Osteocyte (in vitro differentiated cells): ENCODE measurements around the gene CCNY. TPM values are rescaled to one million over a fixed set of nuclear protein-coding genes. Genes with fewer than 3 reads are reported as not detected.

Experiments
- DNase-seq: peaks from one replicate; pipeline ENCODE4 v3.0.0; 2021; ENCODE audit warnings: mixed read lengths; ENCODE audit not compliant: unreplicated experiment; ENCODE audit errors: extremely low spot score
- H3K27ac Mint-ChIP-seq: one replicate; pipeline ENCODE4 v1.8.0; 2021; ENCODE audit warnings: mild to moderate bottlenecking, mixed read lengths; ENCODE audit not compliant: unreplicated experiment
- H3K27me3 Mint-ChIP-seq: one replicate; pipeline ENCODE4 v1.8.0; 2021; ENCODE audit warnings: mixed read lengths; ENCODE audit not compliant: unreplicated experiment
- H3K36me3 Mint-ChIP-seq: one replicate; pipeline ENCODE4 v1.8.0; 2021; ENCODE audit warnings: mixed read lengths; ENCODE audit not compliant: unreplicated experiment
- H3K4me1 Mint-ChIP-seq: one replicate; pipeline ENCODE4 v1.8.0; 2021; ENCODE audit warnings: mixed read lengths; ENCODE audit not compliant: unreplicated experiment
- H3K4me3 Mint-ChIP-seq: one replicate; pipeline ENCODE4 v1.8.0; 2021; ENCODE audit warnings: mild to moderate bottlenecking, moderate library complexity, mixed read lengths; ENCODE audit not compliant: unreplicated experiment
- H3K9me3 Mint-ChIP-seq: one replicate; pipeline ENCODE4 v1.8.0; 2021; ENCODE audit warnings: mixed read lengths; ENCODE audit not compliant: unreplicated experiment
- CTCF ChIP-seq: fragments of 200-600 bp; sonication (generic); IDR thresholded peaks from 2 replicates; pipeline ENCODE4 v1.5.0; 2021; ENCODE audit warnings: antibody characterized with exemption, mild to moderate bottlenecking, moderate library complexity
- total RNA-seq: library from RNA; stranded (reverse); gene quantifications from 2 replicates; pipeline ENCODE4 v1.2.1, GENCODE V29; 2021

The CCNY gene
- total RNA-seq, 1 donor from 2014 or later = 76.4 TPM

DNA sequence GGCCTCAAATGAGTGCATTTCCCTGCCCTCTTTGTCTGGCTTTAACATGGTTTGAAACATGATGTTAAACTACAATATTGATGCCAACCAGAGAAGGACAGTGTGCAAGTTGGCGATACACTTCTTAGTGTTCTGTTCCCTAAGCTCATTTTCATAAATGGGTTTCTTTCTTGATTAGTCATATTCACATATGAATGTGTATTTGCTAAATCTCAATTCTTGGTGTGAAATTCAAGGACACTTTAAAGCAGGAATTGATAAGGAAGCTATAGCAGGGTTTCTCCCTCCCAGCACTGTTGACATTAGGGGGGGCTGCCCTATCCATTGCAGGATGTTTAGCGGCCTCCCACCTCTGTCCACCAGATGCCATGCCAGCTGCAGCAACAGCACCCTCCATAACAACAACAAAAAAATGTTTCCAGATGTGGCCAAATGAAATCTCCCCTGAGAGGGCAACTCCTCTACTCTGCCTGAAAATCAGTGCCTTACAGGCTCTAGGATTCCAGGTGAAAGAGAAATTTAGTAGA lies 13.1 kb downstream of the CCNY start:
- no peak for TF ChIP-seq CTCF
- Mint-ChIP-seq H3K4me3 (no peak overlapping the region), H3K4me1 (peaks cover 67% of the 10 kb centered on the region), H3K9me3 (peaks cover 4% of the 10 kb centered on the region), H3K36me3 (no peaks in the 10 kb centered on the region), H3K27ac (no peak overlapping the region), H3K27me3 (no peaks in the 10 kb centered on the region)
- no peak for DNase-seq

DNA sequence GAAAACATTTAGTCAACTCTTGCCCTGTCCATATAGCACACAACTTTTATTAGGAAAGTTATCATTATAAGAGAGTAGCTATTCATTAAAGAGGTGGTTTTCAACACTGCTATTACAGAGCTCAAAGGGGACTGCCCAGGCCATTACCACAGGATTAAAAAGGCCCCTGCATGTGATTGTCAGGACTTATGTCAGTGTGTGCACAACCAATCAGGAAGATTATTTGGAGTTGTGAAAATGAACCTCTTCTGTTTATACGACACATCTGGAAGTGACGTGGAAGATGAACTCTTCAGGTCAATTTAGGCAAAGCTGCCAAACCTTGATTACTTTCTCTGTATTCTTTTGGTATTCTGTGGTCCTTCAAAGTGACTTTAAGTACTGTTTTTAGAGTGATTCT lies 14.7 kb downstream of the CCNY start:
- no peak for DNase-seq
- Mint-ChIP-seq H3K36me3 (no peaks in the 10 kb centered on the region), H3K27me3 (no peaks in the 10 kb centered on the region), H3K9me3 (peaks cover 4% of the 10 kb centered on the region), H3K4me3 (no peak overlapping the region), H3K4me1 (peaks cover 71% of the 10 kb centered on the region), H3K27ac (no peak overlapping the region)
- TF ChIP-seq CTCF = no peak

- H3K4me1 Mint-ChIP-seq = peaks cover 70% of the 10 kb centered on the region
- no peak overlapping the region for H3K4me3 Mint-ChIP-seq
- no peak for TF ChIP-seq CTCF
- H3K27me3 Mint-ChIP-seq = no peaks in the 10 kb centered on the region
- H3K9me3 Mint-ChIP-seq = peaks cover 4% of the 10 kb centered on the region
- no peak for DNase-seq
- no peak overlapping the region for H3K27ac Mint-ChIP-seq
- no peaks in the 10 kb centered on the region for H3K36me3 Mint-ChIP-seq
These were observed 15.8 kb downstream of the CCNY start for GRCh38 chr10:35352097-35352496.

GRCh38 chr10:35352512-35352911 lies 16.2 kb downstream of the CCNY start:
- no peak for DNase-seq
- Mint-ChIP-seq H3K4me1 (peaks cover 70% of the 10 kb centered on the region), H3K36me3 (no peaks in the 10 kb centered on the region), H3K4me3 (no peak overlapping the region), H3K27me3 (no peaks in the 10 kb centered on the region), H3K27ac (no peak overlapping the region), H3K9me3 (peaks cover 4% of the 10 kb centered on the region)
- no peak for TF ChIP-seq CTCF

GRCh38 chr10:35353395-35353794 lies 17.1 kb downstream of the CCNY start:
- Mint-ChIP-seq H3K27ac (no peak overlapping the region), H3K9me3 (peaks cover 4% of the 10 kb centered on the region), H3K4me1 (peaks cover 71% of the 10 kb centered on the region), H3K36me3 (no peaks in the 10 kb centered on the region), H3K27me3 (no peaks in the 10 kb centered on the region), H3K4me3 (no peak overlapping the region)
- TF ChIP-seq CTCF = no peak
- DNase-seq = no peak
